K562 (cell line): Measurements from ENCODE around the gene PCBP4. TPM values are rescaled to one million over a fixed set of nuclear protein-coding genes. Genes with fewer than 3 reads are reported as not detected.

Source experiments
- ATF7 ChIP-seq: fragments of 450-650 bp; IDR thresholded peaks from 2 replicates; pipeline ENCODE4 v1.7.1; 2014; ENCODE audit warnings: mild to moderate bottlenecking, moderate library complexity
- BRD4 ChIP-seq: fragments of 200-600 bp; sonication (generic); IDR thresholded peaks from 2 replicates; pipeline ENCODE4 v1.6.1; 2017; ENCODE audit warnings: inconsistent platforms
- NFIC ChIP-seq: fragments of 450-650 bp; IDR thresholded peaks from 2 replicates; pipeline ENCODE4 v1.6.1; 2017; ENCODE audit warnings: mild to moderate bottlenecking, inconsistent platforms
- NFRKB ChIP-seq: fragments of 450-650 bp; IDR thresholded peaks from 2 replicates; pipeline ENCODE4 v1.6.1; 2016; ENCODE audit warnings: low read depth
- PKNOX1 ChIP-seq: fragments of 450-650 bp; IDR thresholded peaks from 2 replicates; pipeline ENCODE4 v1.6.1; 2016
- PML ChIP-seq: IDR thresholded peaks from 2 replicates; pipeline ENCODE4 v1.6.1; 2012; ENCODE audit warnings: low read length, inconsistent platforms
- PRMT5 ChIP-seq: sonication (generic); formaldehyde crosslinking; IDR thresholded peaks from 2 replicates; pipeline ENCODE4 v1.5.0; 2020; ENCODE audit warnings: missing genetic modification reagents
- PTTG1 ChIP-seq: fragments of 450-650 bp; IDR thresholded peaks from 2 replicates; pipeline ENCODE4 v1.6.1; 2016; ENCODE audit warnings: low read depth, mild to moderate bottlenecking, missing genetic modification characterization, missing compliant biosample characterization
- PURB ChIP-seq: sonication (generic); formaldehyde crosslinking; IDR thresholded peaks from 2 replicates; pipeline ENCODE4 v1.9.0; 2021; ENCODE audit warnings: low read depth, mild to moderate bottlenecking, missing genetic modification reagents
- RFX7 ChIP-seq: fragments of 250-450 bp; sonication (Bioruptor Pico); IDR thresholded peaks from 2 replicates; pipeline ENCODE4 v1.5.1; 2021; ENCODE audit warnings: mild to moderate bottlenecking
- SMARCB1 ChIP-seq: IDR thresholded peaks from 2 replicates; pipeline ENCODE4 v1.6.1; 2011; ENCODE audit warnings: improper control_type of control experiment, low read depth; ENCODE audit not compliant: insufficient read length
- SNRNP70 ChIP-seq: fragments of 200-400 bp; formaldehyde crosslinking; optimal IDR thresholded peaks from 2 replicates; pipeline ENCODE3; 2017; ENCODE audit warnings: low read depth, low read length
- TCFL5 ChIP-seq: fragments of 250-450 bp; sonication (Bioruptor Pico); conservative IDR thresholded peaks from 2 replicates; pipeline ENCODE4 v1.6.1; 2021; ENCODE audit warnings: mild to moderate bottlenecking, moderate library complexity, matching md5 sums
- ZBTB7A ChIP-seq: IDR thresholded peaks from 2 replicates; pipeline ENCODE4 v1.6.1; 2011; ENCODE audit warnings: low read depth, mild to moderate bottlenecking, low read length, moderate library complexity, borderline replicate concordance; ENCODE audit not compliant: control insufficient read depth
- ZC3H8 ChIP-seq: fragments of 450-650 bp; IDR thresholded peaks from 2 replicates; pipeline ENCODE4 v1.6.1; 2017
- ZKSCAN8 ChIP-seq: fragments of 200-800 bp; sonication (Bioruptor generic); IDR thresholded peaks from 2 replicates; pipeline ENCODE4 v1.6.1; 2016; ENCODE audit warnings: missing genetic modification characterization, missing compliant biosample characterization
- ZNF282 ChIP-seq: sonication (generic); formaldehyde crosslinking; IDR thresholded peaks from 2 replicates; pipeline ENCODE4 v1.8.1; 2023; ENCODE audit warnings: missing genetic modification reagents
- ZNF589 ChIP-seq: fragments of 200-800 bp; sonication (Bioruptor generic); IDR thresholded peaks from 2 replicates; pipeline ENCODE4 v1.6.1; 2016; ENCODE audit warnings: low read depth, missing genetic modification characterization, missing compliant biosample characterization
- ZNF79 ChIP-seq: fragments of 250-450 bp; sonication (Bioruptor Pico); IDR thresholded peaks from 2 replicates; pipeline ENCODE4 v1.4.0; 2020; ENCODE audit warnings: low read depth, mild to moderate bottlenecking, moderate library complexity
- ZNF830 ChIP-seq: fragments of 250-450 bp; sonication (Bioruptor Pico); IDR thresholded peaks from 2 replicates; pipeline ENCODE4 v1.5.0; 2021; ENCODE audit warnings: mild to moderate bottlenecking
- polyA plus RNA-seq, 8 experiments: library from polyadenylated mRNA; depleted of rRNA in 4 of 8; stranded (reverse) in 5 of 8; unstranded in 3 of 8; fragments of >200 nt; fragmentation: Nextera tagmentation in 2 of 8; fragmentation: Illumina TruSeq in 1 of 8; extraction: Ambion mirVana in 2 of 8; extraction: Trizol in 1 of 8; gene quantifications; 2 replicates each; pipeline versions ENCODE4 v1.2.1 to v1.2.3, GENCODE V29; 2011 to 2014; ENCODE audit warnings: inconsistent platforms in 1 of 8, missing spikeins in 1 of 8
- total RNA-seq, 7 experiments: library from RNA; depleted of rRNA in 6 of 7; stranded (reverse); fragments of >200 nt in 6 of 7; fragmentation: Illumina TruSeq in 2 of 7; extraction: Trizol in 2 of 7; gene quantifications; 2 replicates each; pipeline versions ENCODE4 v1.2.1 to v1.2.3, GENCODE V29; 2011 to 2021; ENCODE audit warnings: low replicate concordance in 1 of 7
- TF ChIP-seq, protein P1 (sequence below), 2 experiments: fragments of 450-650 bp in 1 of 2; sonication (generic) in 1 of 2; formaldehyde crosslinking in 1 of 2; IDR thresholded peaks in 1 of 2; conservative IDR thresholded peaks in 1 of 2; 2 replicates each; pipeline versions ENCODE4 v1.6.1 to v1.8.1; 2016 to 2023; ENCODE audit warnings: mild to moderate bottlenecking in 2 of 2, moderate library complexity in 2 of 2, inconsistent platforms in 1 of 2, missing genetic modification reagents in 1 of 2
- TF ChIP-seq, protein P2 (sequence below): sonication (generic); formaldehyde crosslinking; IDR thresholded peaks from 2 replicates; pipeline ENCODE4 v1.8.1; 2023; ENCODE audit warnings: mild to moderate bottlenecking, missing genetic modification reagents
- TF ChIP-seq, protein P3 (sequence below): sonication (generic); formaldehyde crosslinking; IDR thresholded peaks from 2 replicates; pipeline ENCODE4 v1.8.0; 2022; ENCODE audit warnings: missing genetic modification reagents, mild to moderate bottlenecking, moderate library complexity, borderline replicate concordance
- TF ChIP-seq, protein P4 (sequence below), 2 experiments: fragments of 250-450 bp in 1 of 2; fragments of 450-650 bp in 1 of 2; sonication (Bioruptor Pico) in 1 of 2; IDR thresholded peaks; 2 replicates each; pipeline versions ENCODE4 v1.6.1 to v1.8.0; 2016 to 2021; ENCODE audit warnings: mild to moderate bottlenecking in 2 of 2, moderate library complexity in 2 of 2, missing compliant biosample characterization in 1 of 2, missing genetic modification characterization in 1 of 2

The PCBP4 gene
- total and polyA plus RNA-seq, 9 of the 15 experiments (the other 6 are each of a cell fraction or from before 2014, with no cell fraction given) = 0.06 to 5.8 (median 2.6) TPM

GRCh38 chr3:51995346-51996163, 28.3 kb upstream of the PCBP4 start, which contains the start of gene RPL29 (continued):
- TF ChIP-seq ZNF589 (CRISPR knock-in tag) (no peak), SMARCB1 (no peak), SNRNP70 (no peak), ZBTB7A (no peak), PTTG1 (no peak), BRD4 (peak; percentile 98), TCFL5 (CRISPR knock-in tag) (no peak), ATF7 (peak; percentile 71), ZNF282 (CRISPR knock-in tag) (no peak), NFRKB (peak; percentile 91), PURB (CRISPR knock-in tag) (no peak), PML (peak; percentile 75; the same call in 1 of the 2 replicates), ZNF830 (CRISPR knock-in tag) (no peak), ZNF79 (CRISPR knock-in tag) (no peak), ZKSCAN8 (CRISPR knock-in tag) (no peak), RFX7 (CRISPR knock-in tag) (no peak), PKNOX1 (peak; percentile 74), ZC3H8 (no peak), NFIC (peak; percentile 42), PRMT5 (CRISPR knock-in tag) (no peak)
- TF ChIP-seq, protein P1, sequence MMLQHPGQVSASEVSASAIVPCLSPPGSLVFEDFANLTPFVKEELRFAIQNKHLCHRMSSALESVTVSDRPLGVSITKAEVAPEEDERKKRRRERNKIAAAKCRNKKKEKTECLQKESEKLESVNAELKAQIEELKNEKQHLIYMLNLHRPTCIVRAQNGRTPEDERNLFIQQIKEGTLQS (IDR thresholded peaks at IDR 0.05) = no peak
- TF ChIP-seq, protein P1 (CRISPR knock-in tag; conservative IDR thresholded peaks at IDR 0.05) = 0 out of 2 replicates have a peak, but pooled peaks have one; percentile 60
- TF ChIP-seq, protein P2, sequence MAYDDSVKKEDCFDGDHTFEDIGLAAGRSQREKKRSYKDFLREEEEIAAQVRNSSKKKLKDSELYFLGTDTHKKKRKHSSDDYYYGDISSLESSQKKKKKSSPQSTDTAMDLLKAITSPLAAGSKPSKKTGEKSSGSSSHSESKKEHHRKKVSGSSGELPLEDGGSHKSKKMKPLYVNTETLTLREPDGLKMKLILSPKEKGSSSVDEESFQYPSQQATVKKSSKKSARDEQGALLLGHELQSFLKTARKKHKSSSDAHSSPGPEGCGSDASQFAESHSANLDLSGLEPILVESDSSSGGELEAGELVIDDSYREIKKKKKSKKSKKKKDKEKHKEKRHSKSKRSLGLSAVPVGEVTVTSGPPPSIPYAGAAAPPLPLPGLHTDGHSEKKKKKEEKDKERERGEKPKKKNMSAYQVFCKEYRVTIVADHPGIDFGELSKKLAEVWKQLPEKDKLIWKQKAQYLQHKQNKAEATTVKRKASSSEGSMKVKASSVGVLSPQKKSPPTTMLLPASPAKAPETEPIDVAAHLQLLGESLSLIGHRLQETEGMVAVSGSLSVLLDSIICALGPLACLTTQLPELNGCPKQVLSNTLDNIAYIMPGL = peak; percentile 48; the same call in 1 of the 2 replicates
- TF ChIP-seq, protein P3, sequence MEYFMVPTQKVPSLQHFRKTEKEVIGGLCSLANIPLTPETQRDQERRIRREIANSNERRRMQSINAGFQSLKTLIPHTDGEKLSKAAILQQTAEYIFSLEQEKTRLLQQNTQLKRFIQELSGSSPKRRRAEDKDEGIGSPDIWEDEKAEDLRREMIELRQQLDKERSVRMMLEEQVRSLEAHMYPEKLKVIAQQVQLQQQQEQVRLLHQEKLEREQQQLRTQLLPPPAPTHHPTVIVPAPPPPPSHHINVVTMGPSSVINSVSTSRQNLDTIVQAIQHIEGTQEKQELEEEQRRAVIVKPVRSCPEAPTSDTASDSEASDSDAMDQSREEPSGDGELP (CRISPR knock-in tag) = peak; percentile 59; the same call in 1 of the 2 replicates
- TF ChIP-seq, protein P4, sequence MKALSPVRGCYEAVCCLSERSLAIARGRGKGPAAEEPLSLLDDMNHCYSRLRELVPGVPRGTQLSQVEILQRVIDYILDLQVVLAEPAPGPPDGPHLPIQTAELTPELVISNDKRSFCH (CRISPR knock-in tag; IDR thresholded peaks at IDR 0.05) = no peak
- TF ChIP-seq, protein P4 (tag; IDR thresholded peaks at IDR 0.05) = peak; percentile 75; the same call in 1 of the 2 replicates
